Upper lobe of right lung (tissue), 1 donor: ENCODE results near the gene GPC3. TPM values are rescaled to one million over a fixed set of nuclear protein-coding genes. Genes with fewer than 3 reads are reported as not detected.
A peak's percentile ranks its signal among the peaks of the same experiment; 100 is the strongest.

Source experiments
- ATAC-seq: fragments of 200-7000 bp; cut with Tn5 transposase; one replicate; pipeline ENCODE4 v1.9.1; 2020; ENCODE audit warnings: mild to moderate bottlenecking, moderate library complexity
- DNase-seq: peaks from one replicate; pipeline ENCODE4 v3.0.0-alpha.2; 2020
- H3K27ac ChIP-seq: fragments of 200-600 bp; one replicate; pipeline ENCODE4 v1.8.0; 2022
- H3K27me3 ChIP-seq: fragments of 200-600 bp; one replicate; pipeline ENCODE4 v1.8.0; 2022; ENCODE audit warnings: mild to moderate bottlenecking
- H3K36me3 ChIP-seq: fragments of 200-600 bp; one replicate; pipeline ENCODE4 v1.8.0; 2022
- H3K4me1 ChIP-seq: fragments of 200-600 bp; one replicate; pipeline ENCODE4 v1.8.0; 2022
- H3K4me3 ChIP-seq: fragments of 200-600 bp; one replicate; pipeline ENCODE4 v1.8.0; 2022; ENCODE audit warnings: mild to moderate bottlenecking
- H3K9me3 ChIP-seq: fragments of 200-600 bp; one replicate; pipeline ENCODE4 v1.8.0; 2022
- intact Hi-C: fragments of 100-400 bp; cut with DNase I; formaldehyde crosslinking; loops from one replicate; pipeline ENCODE4 v1.11.0; 2022
- total RNA-seq: library from RNA; stranded (reverse); fragmentation: NEBNext Ultra II Directional; extraction: Animal tissue kit (Norgen Biotek cat#: 25700); gene quantifications from one replicate; pipeline ENCODE4 v1.2.1, GENCODE V29; 2021
- TF ChIP-seq, protein P1 (sequence below): fragments of 200-600 bp; IDR thresholded peaks from one replicate; pipeline ENCODE4 v1.8.0; 2022; ENCODE audit warnings: antibody characterized with exemption
- donor health status: DM: no; HTN: yes; CAD: no; lungs with severe emphysema.

The GPC3 gene
- total RNA-seq, 1 donor from 2014 or later, result 67.7 TPM

DNA sequence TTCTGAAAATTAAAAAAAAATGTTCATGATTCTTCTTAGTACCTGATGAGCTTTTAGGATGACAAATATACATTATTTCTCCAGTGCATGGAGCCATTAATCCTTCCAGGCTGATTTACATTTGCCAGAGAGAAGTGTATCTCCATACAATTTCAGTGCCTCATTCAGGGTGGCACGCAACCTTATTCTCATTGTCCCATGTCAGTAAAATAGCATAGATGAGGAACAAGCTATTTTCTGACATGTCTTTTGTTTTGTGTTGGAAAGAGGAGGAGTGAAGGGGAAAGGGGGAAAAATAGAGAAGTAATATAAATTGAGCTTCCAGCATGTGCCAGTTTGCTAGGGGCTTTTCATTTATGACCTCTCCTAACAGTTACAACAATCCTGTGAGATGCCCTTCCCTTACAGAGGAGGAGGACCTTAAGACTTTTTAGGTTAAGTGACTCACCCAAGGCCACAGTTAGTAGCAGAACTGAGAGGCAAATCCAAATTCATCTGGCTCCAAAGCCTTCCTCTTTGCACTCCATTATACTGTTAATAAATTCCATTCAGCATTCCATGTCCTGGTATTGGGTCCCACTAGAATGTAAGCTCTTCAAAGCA, 295.3 kb downstream of the GPC3 start:
- ATAC-seq (no peak), DNase-seq (no peak)
- intact Hi-C loops, result no loop called here
- H3K4me1 ChIP-seq, result no peaks in the 10 kb centered on the region
- no peak overlapping the region for H3K4me3 ChIP-seq
- no peaks in the 10 kb centered on the region for H3K27me3 ChIP-seq
- H3K9me3 ChIP-seq, result no peaks in the 10 kb centered on the region
- TF ChIP-seq, protein P1, sequence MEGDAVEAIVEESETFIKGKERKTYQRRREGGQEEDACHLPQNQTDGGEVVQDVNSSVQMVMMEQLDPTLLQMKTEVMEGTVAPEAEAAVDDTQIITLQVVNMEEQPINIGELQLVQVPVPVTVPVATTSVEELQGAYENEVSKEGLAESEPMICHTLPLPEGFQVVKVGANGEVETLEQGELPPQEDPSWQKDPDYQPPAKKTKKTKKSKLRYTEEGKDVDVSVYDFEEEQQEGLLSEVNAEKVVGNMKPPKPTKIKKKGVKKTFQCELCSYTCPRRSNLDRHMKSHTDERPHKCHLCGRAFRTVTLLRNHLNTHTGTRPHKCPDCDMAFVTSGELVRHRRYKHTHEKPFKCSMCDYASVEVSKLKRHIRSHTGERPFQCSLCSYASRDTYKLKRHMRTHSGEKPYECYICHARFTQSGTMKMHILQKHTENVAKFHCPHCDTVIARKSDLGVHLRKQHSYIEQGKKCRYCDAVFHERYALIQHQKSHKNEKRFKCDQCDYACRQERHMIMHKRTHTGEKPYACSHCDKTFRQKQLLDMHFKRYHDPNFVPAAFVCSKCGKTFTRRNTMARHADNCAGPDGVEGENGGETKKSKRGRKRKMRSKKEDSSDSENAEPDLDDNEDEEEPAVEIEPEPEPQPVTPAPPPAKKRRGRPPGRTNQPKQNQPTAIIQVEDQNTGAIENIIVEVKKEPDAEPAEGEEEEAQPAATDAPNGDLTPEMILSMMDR, result no peak
- H3K36me3 ChIP-seq, result no peaks in the 10 kb centered on the region
- no peak overlapping the region for H3K27ac ChIP-seq

DNA sequence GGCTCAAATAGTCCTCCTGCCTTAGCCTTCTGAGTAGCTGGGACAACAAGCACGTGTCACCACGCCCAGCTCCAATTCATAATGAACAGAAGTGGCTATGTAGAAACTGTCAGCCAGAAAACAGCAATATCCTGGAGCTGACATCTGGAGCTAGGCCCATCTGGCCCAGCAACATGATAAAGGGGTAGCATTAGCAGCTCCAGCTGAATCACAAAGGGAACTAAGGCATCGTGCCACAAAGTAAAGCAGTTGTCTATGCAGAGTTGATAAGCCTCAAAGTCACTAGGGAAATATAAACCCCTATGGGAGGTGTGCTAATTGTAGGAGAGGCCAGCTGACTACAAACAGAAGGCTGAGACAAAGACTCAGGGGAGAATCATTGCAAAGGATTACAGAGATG, 299.6 kb downstream of the GPC3 start:
- Histone ChIP-seq H3K4me3 (no peak overlapping the region), H3K9me3 (no peaks in the 10 kb centered on the region), H3K27ac (no peak overlapping the region), H3K27me3 (no peaks in the 10 kb centered on the region), H3K36me3 (no peaks in the 10 kb centered on the region), H3K4me1 (no peaks in the 10 kb centered on the region)
- ATAC-seq (no peak), DNase-seq (no peak)
- TF ChIP-seq, protein P1, result no peak
- intact Hi-C loops, result no loop called here

DNA sequence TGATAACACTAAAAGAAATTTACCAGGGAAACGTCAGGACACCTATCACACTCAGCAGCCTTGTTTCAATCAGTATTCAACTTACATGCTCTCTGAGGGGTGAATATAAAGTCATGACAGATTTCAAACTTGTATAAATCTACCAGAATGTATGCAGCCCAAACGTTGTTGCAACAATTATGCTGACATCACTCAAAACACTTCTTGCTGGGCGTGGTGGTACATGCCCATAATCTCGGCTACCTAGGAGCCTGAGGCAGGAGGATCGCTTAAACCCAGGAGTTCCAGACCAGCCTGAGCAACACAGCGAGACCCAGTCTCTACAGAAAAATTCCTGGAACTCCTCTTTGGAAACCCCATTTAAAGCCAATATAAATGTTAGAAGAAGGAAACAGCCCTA, 303.5 kb downstream of the GPC3 start:
- DNase-seq (no peak), ATAC-seq (no peak)
- no peaks in the 10 kb centered on the region for H3K4me1 ChIP-seq
- no peaks in the 10 kb centered on the region for H3K27me3 ChIP-seq
- intact Hi-C loops, result no loop called here
- H3K9me3 ChIP-seq, result no peaks in the 10 kb centered on the region
- TF ChIP-seq, protein P1, result no peak
- H3K4me3 ChIP-seq, result no peak overlapping the region
- H3K27ac ChIP-seq, result no peak overlapping the region
- no peaks in the 10 kb centered on the region for H3K36me3 ChIP-seq

DNA sequence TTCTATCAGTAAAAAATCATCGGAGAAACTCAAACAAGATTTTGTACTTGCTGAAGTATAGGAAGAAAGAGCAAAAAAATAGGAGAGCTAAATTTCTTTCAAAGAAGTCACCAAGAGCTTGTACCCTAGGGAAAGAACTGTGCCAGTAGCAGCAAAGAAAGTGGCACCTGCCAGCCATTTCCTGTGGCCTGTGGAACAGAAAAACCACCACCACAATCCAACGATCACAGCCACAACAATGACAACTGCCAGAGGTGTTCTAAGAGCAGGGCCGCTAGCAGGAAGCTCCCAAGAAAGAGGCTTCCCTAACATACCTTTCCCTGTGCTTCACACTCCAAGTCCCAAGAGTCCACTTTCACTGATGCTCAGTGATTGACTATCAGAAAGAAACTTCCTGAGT, 304.0 kb downstream of the GPC3 start:
- Histone ChIP-seq H3K27me3 (no peaks in the 10 kb centered on the region), H3K36me3 (no peaks in the 10 kb centered on the region), H3K27ac (no peak overlapping the region), H3K9me3 (no peaks in the 10 kb centered on the region), H3K4me3 (no peak overlapping the region), H3K4me1 (no peaks in the 10 kb centered on the region)
- no peak for ATAC-seq
- TF ChIP-seq, protein P1, result no peak
- no peak for DNase-seq
- intact Hi-C loops, result no loop called here

DNA sequence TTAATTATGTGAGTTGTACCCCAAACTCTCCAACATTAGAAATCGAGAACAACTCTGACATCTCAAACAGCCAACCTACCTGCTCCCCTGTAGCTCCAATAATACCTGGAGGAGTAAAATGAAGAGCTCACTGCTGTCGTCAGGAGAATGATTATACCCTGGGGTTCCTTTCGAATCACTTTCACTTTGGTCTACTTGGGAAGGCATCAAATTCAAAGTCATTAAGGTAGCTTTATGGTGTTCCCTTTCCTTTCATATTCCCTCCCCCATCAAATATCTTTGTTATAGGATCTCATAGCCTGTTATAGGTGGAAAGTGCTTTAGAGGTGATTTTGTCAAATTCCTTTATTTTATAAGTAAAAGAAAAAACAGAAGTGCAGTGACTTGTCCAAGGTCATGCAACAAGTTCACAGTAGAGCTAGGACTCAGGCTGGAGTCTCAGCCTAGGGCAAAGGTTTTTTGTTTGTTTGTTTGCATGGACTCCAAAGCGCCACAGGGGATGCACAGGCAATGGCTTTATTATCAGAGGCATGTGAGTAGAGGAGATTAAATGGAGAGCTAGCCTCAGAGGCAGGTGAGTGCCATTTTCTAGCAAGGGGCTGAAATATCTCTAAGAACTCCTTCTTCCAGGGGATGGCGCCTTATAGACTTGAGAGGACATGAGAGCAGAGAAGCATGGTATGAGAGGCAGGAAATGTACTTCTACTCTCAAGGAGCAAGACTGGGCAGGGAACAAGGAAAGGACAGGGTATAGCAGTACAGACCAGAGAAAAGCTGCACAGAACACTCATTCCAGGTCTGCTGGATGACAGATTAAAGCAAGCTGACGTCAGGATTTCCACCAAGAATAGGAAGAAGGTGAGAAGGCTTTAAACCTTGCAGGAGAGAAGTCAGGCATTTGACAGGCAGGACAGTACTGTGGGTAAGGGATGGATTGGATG, 308.0 kb downstream of the GPC3 start:
- H3K36me3 ChIP-seq, result no peaks in the 10 kb centered on the region
- H3K4me3 ChIP-seq, result peak overlapping the region; percentile 16
- DNase-seq, result no peak
- no peaks in the 10 kb centered on the region for H3K27me3 ChIP-seq
- peak; percentile 56 for ATAC-seq
- H3K27ac ChIP-seq, result no peak overlapping the region
- H3K9me3 ChIP-seq, result no peaks in the 10 kb centered on the region
- TF ChIP-seq, protein P1, result no peak
- intact Hi-C loops, result no loop called here
- H3K4me1 ChIP-seq, result no peaks in the 10 kb centered on the region
